Prostate gland (tissue), 2 donors: Measurements from ENCODE around the gene PLAAT4.

Experiments used
- POLR2A ChIP-seq: fragments of 450-650 bp; IDR thresholded peaks from one replicate; pipeline ENCODE4 v1.6.1; 2016; ENCODE audit warnings: antibody characterized with exemption, mild to moderate bottlenecking
- POLR2AphosphoS5 ChIP-seq: sonication (generic); formaldehyde crosslinking; IDR thresholded peaks from one replicate; pipeline ENCODE4 v1.6.1; 2017; ENCODE audit warnings: antibody characterized with exemption
- TF ChIP-seq, protein P1 (sequence below), 4 experiments: fragments of 200-600 bp in 2 of 4; fragments of 450-650 bp in 2 of 4; sonication (generic) in 2 of 4; IDR thresholded peaks; 1 replicate in 3 of 4; 2 replicates in 1 of 4; pipeline ENCODE4 v1.5.1; 2016 to 2019; ENCODE audit warnings: antibody characterized with exemption in 4 of 4, mild to moderate bottlenecking in 2 of 4, moderate library complexity in 2 of 4

DNA sequence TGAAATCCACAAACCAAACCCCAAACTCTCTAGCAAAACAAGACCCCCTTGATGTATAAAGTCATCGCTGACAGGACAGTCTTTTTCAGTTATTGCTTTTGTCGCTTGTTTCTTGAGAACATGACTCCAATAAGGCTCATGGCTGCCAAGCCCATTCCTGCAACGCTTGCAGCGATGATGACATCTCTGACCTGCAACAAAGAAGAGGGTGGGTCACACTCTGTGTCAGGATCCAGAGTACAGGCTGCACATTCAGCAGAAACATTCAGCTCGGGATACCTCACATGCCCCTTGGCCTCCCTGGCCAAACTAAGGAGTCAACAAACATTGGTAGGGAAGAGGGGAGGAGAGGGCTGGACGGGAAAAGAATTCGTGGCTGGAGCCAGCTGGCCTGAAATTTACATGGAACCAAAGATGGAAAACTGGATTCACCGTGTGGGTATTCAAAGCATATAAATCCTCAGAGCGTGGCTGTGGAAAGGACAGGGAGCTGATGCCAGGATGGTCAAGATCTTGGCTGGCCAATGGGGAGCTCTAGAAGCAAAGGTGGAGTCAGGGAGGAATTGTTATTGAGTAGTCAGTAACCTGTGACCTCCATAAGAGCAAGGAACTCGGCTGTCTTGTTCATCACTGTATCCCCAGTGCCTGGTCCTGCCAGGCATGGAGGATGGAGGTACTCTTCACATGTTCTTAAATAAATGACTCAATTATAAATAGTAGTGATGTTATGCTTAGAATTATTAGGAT is 38.4 kb downstream of the PLAAT4 start:
- TF ChIP-seq, protein P1, sequence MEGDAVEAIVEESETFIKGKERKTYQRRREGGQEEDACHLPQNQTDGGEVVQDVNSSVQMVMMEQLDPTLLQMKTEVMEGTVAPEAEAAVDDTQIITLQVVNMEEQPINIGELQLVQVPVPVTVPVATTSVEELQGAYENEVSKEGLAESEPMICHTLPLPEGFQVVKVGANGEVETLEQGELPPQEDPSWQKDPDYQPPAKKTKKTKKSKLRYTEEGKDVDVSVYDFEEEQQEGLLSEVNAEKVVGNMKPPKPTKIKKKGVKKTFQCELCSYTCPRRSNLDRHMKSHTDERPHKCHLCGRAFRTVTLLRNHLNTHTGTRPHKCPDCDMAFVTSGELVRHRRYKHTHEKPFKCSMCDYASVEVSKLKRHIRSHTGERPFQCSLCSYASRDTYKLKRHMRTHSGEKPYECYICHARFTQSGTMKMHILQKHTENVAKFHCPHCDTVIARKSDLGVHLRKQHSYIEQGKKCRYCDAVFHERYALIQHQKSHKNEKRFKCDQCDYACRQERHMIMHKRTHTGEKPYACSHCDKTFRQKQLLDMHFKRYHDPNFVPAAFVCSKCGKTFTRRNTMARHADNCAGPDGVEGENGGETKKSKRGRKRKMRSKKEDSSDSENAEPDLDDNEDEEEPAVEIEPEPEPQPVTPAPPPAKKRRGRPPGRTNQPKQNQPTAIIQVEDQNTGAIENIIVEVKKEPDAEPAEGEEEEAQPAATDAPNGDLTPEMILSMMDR (IDR thresholded peaks at IDR 0.05) = no peak
- no peak for TF ChIP-seq POLR2A
- TF ChIP-seq POLR2AphosphoS5 = peak; percentile 5
